BLaER1 (cell line): ENCODE results near the gene MAPK8IP2.
"Not testable (repeated sequence)": the region's sequence is repeated elsewhere in the genome, so short reads cannot be mapped to it uniquely, and the experiment has no call there.

Source experiments
- H3K27ac ChIP-seq: shearing (Covaris generic); formaldehyde crosslinking; 2 replicates; pipeline ENCODE4 v1.8.1; 2022
- H3K27me3 ChIP-seq: shearing (Covaris generic); formaldehyde crosslinking; 2 replicates; pipeline ENCODE4 v1.8.1; 2022
- H3K36me3 ChIP-seq: shearing (Covaris generic); formaldehyde crosslinking; 2 replicates; pipeline ENCODE4 v1.8.1; 2022
- H3K4me1 ChIP-seq: shearing (Covaris generic); formaldehyde crosslinking; 2 replicates; pipeline ENCODE4 v1.8.1; 2022
- H3K4me2 ChIP-seq: shearing (Covaris generic); formaldehyde crosslinking; 2 replicates; pipeline ENCODE4 v1.8.1; 2022
- H3K4me3 ChIP-seq: shearing (Covaris generic); formaldehyde crosslinking; 2 replicates; pipeline ENCODE4 v1.8.1; 2022
- H3K9ac ChIP-seq: shearing (Covaris generic); formaldehyde crosslinking; 2 replicates; pipeline ENCODE4 v1.8.1; 2022
- H3K9me3 ChIP-seq: shearing (Covaris generic); formaldehyde crosslinking; 2 replicates; pipeline ENCODE4 v1.8.1; 2022
- H4K20me1 ChIP-seq: shearing (Covaris generic); formaldehyde crosslinking; 2 replicates; pipeline ENCODE4 v1.8.1; 2022
- Cebpa-rat ChIP-seq: shearing (Covaris generic); IDR thresholded peaks from 2 replicates; pipeline ENCODE4 v1.8.1; 2022

Gene MAPK8IP2

GRCh38 chr22:50656122-50657070 lies 55.8 kb downstream of the MAPK8IP2 start:
- Histone ChIP-seq H4K20me1 (no peaks in the 10 kb centered on the region), H3K36me3 (no peaks in the 10 kb centered on the region), H3K4me1 (peaks cover 7% of the 10 kb centered on the region; the same call in 1 of the 2 replicates), H3K4me3 (no peak overlapping the region), H3K27ac (no peak overlapping the region), H3K4me2 (no peak overlapping the region), H3K9ac (no peak overlapping the region), H3K27me3 (no peaks in the 10 kb centered on the region), H3K9me3 (peaks cover 26% of the 10 kb centered on the region; the same call in 1 of the 2 replicates)
- TF ChIP-seq Cebpa-rat, result no peak

GRCh38 chr22:50657925-50658324 lies 57.3 kb downstream of the MAPK8IP2 start:
- Histone ChIP-seq H3K4me3 (no peak overlapping the region), H3K27me3 (no peaks in the 10 kb centered on the region), H3K9me3 (peaks cover 14% of the 10 kb centered on the region; the same call in 1 of the 2 replicates), H3K36me3 (no peaks in the 10 kb centered on the region), H3K4me1 (peaks cover 11% of the 10 kb centered on the region; the same call in 1 of the 2 replicates), H4K20me1 (no peaks in the 10 kb centered on the region), H3K9ac (no peak overlapping the region), H3K27ac (no peak overlapping the region), H3K4me2 (no peak overlapping the region)
- no peak for TF ChIP-seq Cebpa-rat

- H3K27ac ChIP-seq, H3K4me2 ChIP-seq, H4K20me1 ChIP-seq, H3K4me3 ChIP-seq, H3K36me3 ChIP-seq, H3K9ac ChIP-seq, H3K9me3 ChIP-seq, H3K27me3 ChIP-seq: not testable (repeated sequence)
- H3K4me1 ChIP-seq, result peaks cover 17% of the 10 kb centered on the region; the same call in 1 of the 2 replicates
Measured at GRCh38 chr22:50659711-50660110, 59.1 kb downstream of the MAPK8IP2 start.

- no peak overlapping the region for H3K9ac ChIP-seq
- H4K20me1 ChIP-seq, result no peaks in the 10 kb centered on the region
- TF ChIP-seq Cebpa-rat, result no peak
- no peak overlapping the region for H3K4me3 ChIP-seq
- no peaks in the 10 kb centered on the region for H3K27me3 ChIP-seq
- H3K4me2 ChIP-seq, result no peak overlapping the region
- H3K4me1 ChIP-seq, result peaks cover 17% of the 10 kb centered on the region; the same call in 1 of the 2 replicates
- no peak overlapping the region for H3K27ac ChIP-seq
- H3K36me3 ChIP-seq, result no peaks in the 10 kb centered on the region
- H3K9me3 ChIP-seq, result 0 out of 2 replicates have a peak, but pooled peaks cover 4% of the 10 kb centered on the region
Measured at GRCh38 chr22:50660306-50660705, 59.7 kb downstream of the MAPK8IP2 start.
